HepG2 (cell line): Measurements from ENCODE around the gene RBPJ. TPM values are rescaled to one million over a fixed set of nuclear protein-coding genes. Genes with fewer than 3 reads are reported as not detected.

Source experiments
- ATAC-seq: fragments of 200-7000 bp; cut with Tn5 transposase; 3 replicates; pipeline ENCODE4 v1.9.1; 2020; ENCODE audit warnings: mild to moderate bottlenecking, moderate library complexity
- BruUV-seq: library from RNA; stranded (reverse); fragments of 400-500 nt; replicated peaks from 2 replicates; lab custom pipeline; 2021; lab: Mats Ljungman, UMichigan
- CTCF ChIA-PET: fragments of 300-600 bp; formaldehyde crosslinking; extraction: SDS; loops from one replicate; lab custom pipeline; 2021; ENCODE audit warnings: low total read pairs, inconsistent platforms, low intra/inter-chr PET ratio; lab: Yijun Ruan, JAX
- POLR2A ChIA-PET: fragments of 350-600 bp; sonication (Branson Sonifier 250); formaldehyde crosslinking; loops from one replicate; lab custom pipeline; 2020; ENCODE audit warnings: antibody characterized with exemption, inconsistent platforms; lab: Yijun Ruan, JAX
- DNase-seq: peaks from one replicate; pipeline ENCODE4 v3.0.0-alpha.2; 2015; ENCODE audit warnings: low spot score
- FAIRE-seq: peaks from 3 replicates; lab custom pipeline; 2011; peaks lifted over from hg19 to GRCh38; lab: Jason Lieb, UNC
- H2AFZ ChIP-seq: one replicate; pipeline ENCODE4 v1.6.1; 2011; ENCODE audit warnings: low read length, inconsistent platforms
- H3K27ac ChIP-seq: fragments of 300-600 bp; 3 replicates; pipeline ENCODE4 v1.8.0; 2011; ENCODE audit warnings: mixed run types, mild to moderate bottlenecking, mixed read lengths, low read length, inconsistent platforms; ENCODE audit not compliant: insufficient read depth; ENCODE audit errors: extremely low read length
- H3K27me3 ChIP-seq, 2 experiments: fragments of 200-600 bp in 1 of 2; 2 replicates in 1 of 2; 3 replicates in 1 of 2; pipeline versions ENCODE4 v1.6.0 to v1.8.0; 2011; ENCODE audit warnings: low read length in 2 of 2, mild to moderate bottlenecking in 2 of 2, moderate library complexity in 2 of 2, inconsistent platforms in 1 of 2; ENCODE audit not compliant: insufficient read depth in 2 of 2, control insufficient read depth in 1 of 2
- H3K36me3 ChIP-seq, 2 experiments: fragments of 200-600 bp in 1 of 2; replicated peaks in 1 of 2; 2 replicates in 1 of 2; 3 replicates in 1 of 2; pipeline versions ENCODE4 v1.5.1 to v1.8.0; 2011; ENCODE audit warnings: low read length in 2 of 2, inconsistent platforms in 1 of 2; ENCODE audit not compliant: insufficient read depth in 2 of 2, control insufficient read depth in 1 of 2
- H3K4me1 ChIP-seq: 2 replicates; pipeline ENCODE4 v1.5.1; 2012; ENCODE audit warnings: low read length, inconsistent platforms; ENCODE audit not compliant: insufficient read depth
- H3K4me2 ChIP-seq: 2 replicates; pipeline ENCODE4 v1.6.0; 2011; ENCODE audit warnings: low read depth, low read length, inconsistent platforms
- H3K4me3 ChIP-seq, 3 experiments: fragments of 200-600 bp in 1 of 3; sonication (generic), shearing (Covaris generic) in 1 of 3; replicated peaks in 1 of 3; 2 replicates each; pipeline ENCODE4 v1.5.1; 2011 to 2016; ENCODE audit warnings: low read length in 3 of 3, inconsistent platforms in 2 of 3, low read depth in 2 of 3, mild to moderate bottlenecking in 2 of 3, control low read depth in 1 of 3, mixed read lengths in 1 of 3; ENCODE audit not compliant: insufficient read depth in 1 of 3
- H3K79me2 ChIP-seq: one replicate; pipeline ENCODE4 v1.6.1; 2011; ENCODE audit warnings: low read length, inconsistent platforms; ENCODE audit not compliant: insufficient read depth
- H3K9ac ChIP-seq: 2 replicates; pipeline ENCODE4 v1.6.0; 2011; ENCODE audit warnings: mild to moderate bottlenecking, low read depth, low read length, inconsistent platforms; ENCODE audit not compliant: insufficient read depth
- H3K9me3 ChIP-seq: 2 replicates; pipeline ENCODE4 v1.5.1; 2012; ENCODE audit warnings: mild to moderate bottlenecking, low read length
- H4K20me1 ChIP-seq: 2 replicates; pipeline ENCODE4 v1.6.0; 2011; ENCODE audit warnings: inconsistent platforms, mild to moderate bottlenecking, low read length, moderate library complexity; ENCODE audit not compliant: insufficient read depth
- ASH2L ChIP-seq: fragments of 300-600, 200-600 bp; sonication (generic); IDR thresholded peaks from 2 replicates; pipeline ENCODE4 v1.7.0; 2017; ENCODE audit warnings: low read depth, mild to moderate bottlenecking, moderate library complexity, mixed read lengths, low read length; ENCODE audit not compliant: insufficient read length
- CTCF ChIP-seq: sonication (generic); formaldehyde crosslinking; IDR thresholded peaks from 2 replicates; pipeline ENCODE4 v1.5.0; 2020; ENCODE audit warnings: mild to moderate bottlenecking, missing genetic modification reagents, moderate library complexity
- GABPA ChIP-seq, 2 experiments: IDR thresholded peaks; 2 replicates each; pipeline ENCODE4 v1.6.1; 2011 to 2016; ENCODE audit warnings: low read depth in 2 of 2, low read length in 1 of 2, missing biosample characterization in 1 of 2, missing genetic modification characterization in 1 of 2
- MIXL1 ChIP-seq: IDR thresholded peaks from 2 replicates; pipeline ENCODE4 v1.6.1; 2016
- RFX1 ChIP-seq: fragments of 450-650 bp; IDR thresholded peaks from 2 replicates; pipeline ENCODE4 v1.6.1; 2017
- RFX3 ChIP-seq: IDR thresholded peaks from 2 replicates; pipeline ENCODE4 v1.6.1; 2016; ENCODE audit warnings: missing biosample characterization, missing genetic modification reagents
- SIX1 ChIP-seq: sonication (generic); formaldehyde crosslinking; IDR thresholded peaks from 2 replicates; pipeline ENCODE4 v1.4.0; 2020; ENCODE audit warnings: missing genetic modification reagents, borderline replicate concordance
- WGBS: methylation state at CpG from one replicate; pipeline ENCODE4 v1.1.6; 2017; ENCODE audit warnings: low lambda C conversion rate; 5-methylcytosine and 5-hydroxymethylcytosine counted together
- in situ Hi-C: cut with HindIII; loops from 2 replicates; pipeline ENCODE4 v1.10.0; 2017; ENCODE audit warnings: low pct_unique_long_range_greater_than_20kb; ENCODE audit not compliant: extremely low pct_ligation_motif_present
- intact Hi-C: fragments of 100-400 bp; cut with micrococcal nuclease; formaldehyde crosslinking; loops from one replicate; pipeline ENCODE4 v1.10.0; 2022; ENCODE audit not compliant: unreplicated experiment
- polyA plus RNA-seq, 8 experiments: library from polyadenylated mRNA; depleted of rRNA in 3 of 8; stranded (reverse) in 7 of 8; unstranded in 1 of 8; fragments of >200 nt; fragmentation: Illumina TruSeq in 4 of 8; extraction: Trizol in 4 of 8; gene quantifications; 2 replicates each; pipeline versions ENCODE4 v1.2.1 to v1.2.3, GENCODE V29; 2011 to 2016; ENCODE audit warnings: low read depth in 4 of 8, missing spikeins in 1 of 8, mixed read lengths in 1 of 8; ENCODE audit not compliant: insufficient read depth in 1 of 8
- total RNA-seq, 5 experiments: library from RNA; depleted of rRNA; stranded (reverse); fragments of >200 nt; fragmentation: Illumina TruSeq; extraction: Trizol; gene quantifications; 2 replicates each; pipeline ENCODE4 v1.2.3, GENCODE V29; 2016; ENCODE audit warnings: low read depth in 1 of 5

The RBPJ gene
- total and polyA plus RNA-seq, 2 of the 13 experiments (the other 11 are each of a cell fraction or from before 2014, with no cell fraction given), result 25.9 to 33.2 TPM

GRCh38 chr4:26457412-26457811, 136.6 kb downstream of the RBPJ start:
- no peak for ATAC-seq
- Histone ChIP-seq H3K27ac (no peak overlapping the region), H3K4me3 (no peak overlapping the region), H4K20me1 (no peaks in the 10 kb centered on the region), H3K4me2 (no peak overlapping the region), H3K9me3 (peaks cover 10% of the 10 kb centered on the region; the same call in 1 of the 2 replicates), H3K4me1 (peaks cover 25% of the 10 kb centered on the region)
- BruUV-seq, result no TSS peak
- CTCF ChIA-PET, result no interaction called here
- no peak for FAIRE-seq
- TF ChIP-seq RFX3 (CRISPR knock-in tag), result no peak
- TF ChIP-seq ASH2L, result no peak
- no peak for TF ChIP-seq SIX1 (CRISPR knock-in tag)
- TF ChIP-seq MIXL1 (CRISPR knock-in tag), result no peak
- TF ChIP-seq, all 625 proteins: peak for 0
- no peak overlapping the region for H2AFZ ChIP-seq
- intact Hi-C loops, result no loop called here
- no peak overlapping the region for H3K9ac ChIP-seq
- WGBS, result 56% methylated on average over 6 of the region's 6 CpGs
- no peaks in the 10 kb centered on the region for H3K36me3 ChIP-seq
- DNase-seq, result no peak
- H3K79me2 ChIP-seq, result no peaks in the 10 kb centered on the region
- POLR2A ChIA-PET, result no interaction called here
- in situ Hi-C loops, result no loop called here
- H3K27me3 ChIP-seq, result no peaks in the 10 kb centered on the region; a peak in 1 of 5 replicates

GRCh38 chr4:26458157-26458561, 137.3 kb downstream of the RBPJ start:
- H3K79me2 ChIP-seq, result no peaks in the 10 kb centered on the region
- peak; percentile 51 for ATAC-seq
- no peak overlapping the region for H3K9ac ChIP-seq
- ChIA-PET POLR2A (no interaction called here), CTCF (interaction anchor here (1.9 kb wide), 1 partner anchor 262 kb away, joined by 13 read pairs; no protein-coding TSS in a partner anchor)
- peaks cover 10% of the 10 kb centered on the region; the same call in 1 of the 2 replicates for H3K9me3 ChIP-seq
- FAIRE-seq, result peak; percentile 37
- no peaks in the 10 kb centered on the region for H3K36me3 ChIP-seq
- H3K27me3 ChIP-seq, result no peaks in the 10 kb centered on the region; a peak in 1 of 5 replicates
- in situ Hi-C loops (no loop called here), intact Hi-C loops (loop anchor here (2.0 kb wide), 1 partner anchor 553 kb away; no protein-coding TSS in a partner anchor)
- no peak for DNase-seq
- no peak overlapping the region; a peak in 1 of 6 replicates for H3K4me3 ChIP-seq
- BruUV-seq, result no TSS peak
- no peak overlapping the region for H2AFZ ChIP-seq
- WGBS, result 54% methylated on average over 7 of the region's 7 CpGs
- no peaks in the 10 kb centered on the region for H4K20me1 ChIP-seq
- H3K4me2 ChIP-seq, result peak overlapping the region; percentile 33; the same call in 1 of the 2 replicates
- H3K27ac ChIP-seq, result no peak overlapping the region
- TF ChIP-seq GABPA (IDR thresholded peaks at IDR 0.05; ENCODE audit: low read depth, low read length), result no peak
- no peak for TF ChIP-seq GABPA (CRISPR knock-in tag; IDR thresholded peaks at IDR 0.05; ENCODE audit: low read depth)
- no peak for TF ChIP-seq RFX1
- 0 out of 2 replicates have a peak, but pooled peaks have one; percentile 13 for TF ChIP-seq CTCF (CRISPR knock-in tag)
- H3K4me1 ChIP-seq, result peaks cover 17% of the 10 kb centered on the region
